ENCODE data around the gene EML4.

GRCh38 chr2:42309366-42309765 lies 140.2 kb downstream of the EML4 start:
- no peak for TF ChIP-seq CTCF (IDR thresholded peaks at IDR 0.05 in 4 of 5, conservative IDR thresholded peaks at IDR 0.05 in 1 of 5)
- TF ChIP-seq POLR2A (IDR thresholded peaks at IDR 0.05) = no peak

All from gastrocnemius medialis (tissue), 4 donors.